ENCODE measurements around the gene KCNC1.
A peak's percentile ranks its signal among the peaks of the same experiment; 100 is the strongest.

Gene KCNC1

GRCh38 chr11:17775035-17775348 lies 40.4 kb downstream of the KCNC1 start:
- no peak for DNase-seq

GRCh38 chr11:17775507-17776211 lies 41.1 kb downstream of the KCNC1 start:
- no peak for DNase-seq

GRCh38 chr11:17776212-17776875 lies 41.8 kb downstream of the KCNC1 start:
- no peak for DNase-seq

- DNase-seq, result no peak
Observed at GRCh38 chr11:17777086-17777737, 42.6 kb downstream of the KCNC1 start.

- DNase-seq, result no peak
Observed at GRCh38 chr11:17777738-17778091, 43.1 kb downstream of the KCNC1 start.

- DNase-seq, result no peak
Observed at GRCh38 chr11:17778352-17778751, 43.8 kb downstream of the KCNC1 start.

GRCh38 chr11:17778956-17779860 lies 44.6 kb downstream of the KCNC1 start:
- no peak for DNase-seq

GRCh38 chr11:17779861-17780594 lies 45.4 kb downstream of the KCNC1 start:
- DNase-seq, result no peak

- DNase-seq, result no peak
Observed at GRCh38 chr11:17780668-17781067, 46.1 kb downstream of the KCNC1 start.

GRCh38 chr11:17781221-17781620 lies 46.6 kb downstream of the KCNC1 start:
- no peak for DNase-seq

- DNase-seq, result no peak
Observed at GRCh38 chr11:17781626-17782025, 47.0 kb downstream of the KCNC1 start.

GRCh38 chr11:17782145-17782544 lies 47.6 kb downstream of the KCNC1 start:
- DNase-seq, result no peak

- no peak for DNase-seq
Observed at GRCh38 chr11:17782603-17783337, 48.2 kb downstream of the KCNC1 start.

GRCh38 chr11:17783878-17784277 lies 49.3 kb downstream of the KCNC1 start:
- no peak for DNase-seq

GRCh38 chr11:17786824-17787525 lies 52.4 kb downstream of the KCNC1 start:
- peak; percentile 19 for DNase-seq

GRCh38 chr11:17788084-17788483 lies 53.5 kb downstream of the KCNC1 start:
- no peak for DNase-seq

- DNase-seq, result peak; percentile 50
Observed at GRCh38 chr11:17790453-17790852, 55.9 kb downstream of the KCNC1 start.

GRCh38 chr11:17791144-17791543 lies 56.6 kb downstream of the KCNC1 start:
- DNase-seq, result no peak

- no peak for DNase-seq
Observed at GRCh38 chr11:17792161-17792560, 57.6 kb downstream of the KCNC1 start.

GRCh38 chr11:17793642-17794170 lies 59.1 kb downstream of the KCNC1 start:
- no peak for DNase-seq

- no peak for DNase-seq
Observed at GRCh38 chr11:17794981-17795380, 60.4 kb downstream of the KCNC1 start.

Measured in NCI-H226 (cell line).